H9 (cell line): Measurements from ENCODE around the gene MLPH. TPM values are rescaled to one million over a fixed set of nuclear protein-coding genes. Genes with fewer than 3 reads are reported as not detected.

Experiments used
- DNase-seq: peaks from one replicate; pipeline ENCODE4 v3.0.0-alpha.2; 2017
- H2AFZ ChIP-seq: one replicate; pipeline ENCODE4 v1.6.1; 2013; ENCODE audit warnings: mild to moderate bottlenecking, low read length, control low read depth, moderate library complexity
- H2AK5ac ChIP-seq: 2 replicates; pipeline ENCODE4 v1.6.1; 2013; ENCODE audit warnings: low read length, control low read depth, mixed read lengths; ENCODE audit not compliant: insufficient read length
- H2BK120ac ChIP-seq: one replicate; pipeline ENCODE4 v1.6.1; 2013; ENCODE audit warnings: low read depth, mild to moderate bottlenecking, low read length, control low read depth, inconsistent platforms; ENCODE audit not compliant: poor library complexity, severe bottlenecking
- H2BK12ac ChIP-seq: 2 replicates; pipeline ENCODE4 v1.6.1; 2013; ENCODE audit warnings: low read length, control low read depth, mixed read lengths, low read depth; ENCODE audit not compliant: insufficient read length
- H2BK15ac ChIP-seq: 2 replicates; pipeline ENCODE4 v1.6.1; 2013; ENCODE audit warnings: low read depth, low read length, control low read depth
- H2BK20ac ChIP-seq: one replicate; pipeline ENCODE4 v1.6.1; 2013; ENCODE audit warnings: low read depth, mild to moderate bottlenecking, low read length, control low read depth, inconsistent platforms; ENCODE audit not compliant: poor library complexity, severe bottlenecking
- H2BK5ac ChIP-seq: 2 replicates; pipeline ENCODE4 v1.6.1; 2013; ENCODE audit warnings: low read length, control low read depth, mixed read lengths; ENCODE audit not compliant: insufficient read length
- H3K14ac ChIP-seq: 2 replicates; pipeline ENCODE4 v1.6.1; 2013; ENCODE audit warnings: low read length, control low read depth; ENCODE audit not compliant: insufficient read depth
- H3K18ac ChIP-seq: 2 replicates; pipeline ENCODE4 v1.6.1; 2013; ENCODE audit warnings: low read depth, mild to moderate bottlenecking, mixed read lengths, low read length, control low read depth; ENCODE audit not compliant: insufficient read length
- H3K23ac ChIP-seq: 2 replicates; pipeline ENCODE4 v1.6.1; 2013; ENCODE audit warnings: low read length, control low read depth, mixed read lengths, low read depth; ENCODE audit not compliant: insufficient read length
- H3K23me2 ChIP-seq: 2 replicates; pipeline ENCODE4 v1.6.1; 2013; ENCODE audit warnings: low read depth, mild to moderate bottlenecking, mixed read lengths, low read length, control low read depth; ENCODE audit not compliant: insufficient read length, poor library complexity, severe bottlenecking
- H3K27ac ChIP-seq: 2 replicates; pipeline ENCODE4 v1.5.1; 2013; ENCODE audit warnings: low read length, control low read depth, mixed read lengths, low read depth; ENCODE audit not compliant: insufficient read length
- H3K27me3 ChIP-seq: 2 replicates; pipeline ENCODE4 v1.6.1; 2013; ENCODE audit warnings: low read length, control low read depth, inconsistent platforms; ENCODE audit not compliant: insufficient read depth
- H3K4ac ChIP-seq: 2 replicates; pipeline ENCODE4 v1.6.1; 2013; ENCODE audit warnings: low read depth, mild to moderate bottlenecking, control low read depth, inconsistent platforms, low read length, moderate library complexity
- H3K4me1 ChIP-seq: 2 replicates; pipeline ENCODE4 v1.6.1; 2013; ENCODE audit warnings: low read length, control low read depth, inconsistent platforms; ENCODE audit not compliant: insufficient read depth
- H3K4me2 ChIP-seq: 2 replicates; pipeline ENCODE4 v1.6.1; 2013; ENCODE audit warnings: low read length, control low read depth, mixed read lengths; ENCODE audit not compliant: insufficient read length, insufficient read depth
- H3K56ac ChIP-seq: 2 replicates; pipeline ENCODE4 v1.6.1; 2013; ENCODE audit warnings: low read depth, mild to moderate bottlenecking, mixed read lengths, low read length, control low read depth; ENCODE audit not compliant: insufficient read length
- H3K79me1 ChIP-seq: 2 replicates; pipeline ENCODE4 v1.6.1; 2013; ENCODE audit warnings: low read depth, mild to moderate bottlenecking, moderate library complexity, low read length, control low read depth, inconsistent platforms; ENCODE audit not compliant: insufficient read depth, poor library complexity, severe bottlenecking
- H3K79me2 ChIP-seq: 2 replicates; pipeline ENCODE4 v1.6.1; 2013; ENCODE audit warnings: low read length, control low read depth, inconsistent platforms; ENCODE audit not compliant: insufficient read depth
- H3K9ac ChIP-seq: 2 replicates; pipeline ENCODE4 v1.6.1; 2013; ENCODE audit warnings: low read length, control low read depth, mixed read lengths; ENCODE audit not compliant: insufficient read length; ENCODE audit errors: extremely low read depth
- H3K9me3 ChIP-seq: one replicate; pipeline ENCODE4 v1.6.1; 2013; ENCODE audit warnings: low read depth, low read length, inconsistent platforms; ENCODE audit not compliant: control insufficient read depth
- H3T11ph ChIP-seq: one replicate; pipeline ENCODE4 v1.6.1; 2013; ENCODE audit warnings: mild to moderate bottlenecking, low read length, control low read depth, inconsistent platforms
- H4K20me1 ChIP-seq: one replicate; pipeline ENCODE4 v1.6.1; 2013; ENCODE audit not compliant: control insufficient read depth, insufficient read length, insufficient read depth
- H4K5ac ChIP-seq: 2 replicates; pipeline ENCODE4 v1.6.1; 2013; ENCODE audit warnings: low read depth, mild to moderate bottlenecking, mixed read lengths, low read length, control low read depth; ENCODE audit not compliant: insufficient read length
- H4K8ac ChIP-seq: replicated peaks from 2 replicates; pipeline ENCODE4 v1.6.1; 2013; ENCODE audit warnings: low read length, control low read depth, mixed read lengths, low read depth; ENCODE audit not compliant: insufficient read length
- H4K91ac ChIP-seq: 2 replicates; pipeline ENCODE4 v1.6.1; 2013; ENCODE audit warnings: low read depth, mild to moderate bottlenecking, moderate library complexity, mixed read lengths, low read length, control low read depth; ENCODE audit not compliant: insufficient read length
- H3K27ac Mint-ChIP-seq, 3 experiments: 2 replicates in 2 of 3; 3 replicates in 1 of 3; pipeline ENCODE4 v1.8.0; 2020 to 2021; ENCODE audit warnings: mixed read lengths in 3 of 3, mild to moderate bottlenecking in 1 of 3, moderate library complexity in 1 of 3
- H3K27me3 Mint-ChIP-seq: 2 replicates; pipeline ENCODE4 v1.8.0; 2021; ENCODE audit warnings: low read depth, mild to moderate bottlenecking, moderate library complexity, mixed read lengths
- H3K36me3 Mint-ChIP-seq, 3 experiments: 2 replicates in 2 of 3; 3 replicates in 1 of 3; pipeline ENCODE4 v1.8.0; 2020 to 2021; ENCODE audit warnings: low read depth in 3 of 3, mixed read lengths in 3 of 3; ENCODE audit not compliant: insufficient read depth in 1 of 3
- H3K4me1 Mint-ChIP-seq, 2 experiments: 2 replicates each; pipeline ENCODE4 v1.8.0; 2020; ENCODE audit warnings: mixed read lengths in 2 of 2
- H3K4me3 Mint-ChIP-seq, 2 experiments: 2 replicates in 1 of 2; 3 replicates in 1 of 2; pipeline ENCODE4 v1.8.0; 2020 to 2021; ENCODE audit warnings: mild to moderate bottlenecking in 2 of 2, mixed read lengths in 2 of 2, moderate library complexity in 1 of 2
- H3K9me3 Mint-ChIP-seq, 2 experiments: 2 replicates in 1 of 2; 3 replicates in 1 of 2; pipeline ENCODE4 v1.8.0; 2020; ENCODE audit warnings: mild to moderate bottlenecking in 2 of 2, mixed read lengths in 2 of 2, moderate library complexity in 1 of 2
- CTCF ChIP-seq: fragments of 200-600 bp; sonication (generic); conservative IDR thresholded peaks from 3 replicates; pipeline ENCODE4 v1.8.0; 2021; ENCODE audit warnings: antibody characterized with exemption, mild to moderate bottlenecking
- WGBS: extraction: QIAGEN DNeasy Blood & Tissue Kit; methylation state at CpG from one replicate; pipeline ENCODE4 v1.1.7; 2013; ENCODE audit warnings: missing lambda C conversion rate, low lambda C conversion rate, mixed read lengths; ENCODE audit not compliant: insufficient read length; ENCODE audit errors: extremely low coverage; 5-methylcytosine and 5-hydroxymethylcytosine counted together
- total RNA-seq: library from RNA; stranded (reverse); gene quantifications from 2 replicates; pipeline ENCODE4 v1.2.1, GENCODE V29; 2021

MLPH gene
- total RNA-seq, 1 experiment from 2014 or later = 3.4 TPM

DNA sequence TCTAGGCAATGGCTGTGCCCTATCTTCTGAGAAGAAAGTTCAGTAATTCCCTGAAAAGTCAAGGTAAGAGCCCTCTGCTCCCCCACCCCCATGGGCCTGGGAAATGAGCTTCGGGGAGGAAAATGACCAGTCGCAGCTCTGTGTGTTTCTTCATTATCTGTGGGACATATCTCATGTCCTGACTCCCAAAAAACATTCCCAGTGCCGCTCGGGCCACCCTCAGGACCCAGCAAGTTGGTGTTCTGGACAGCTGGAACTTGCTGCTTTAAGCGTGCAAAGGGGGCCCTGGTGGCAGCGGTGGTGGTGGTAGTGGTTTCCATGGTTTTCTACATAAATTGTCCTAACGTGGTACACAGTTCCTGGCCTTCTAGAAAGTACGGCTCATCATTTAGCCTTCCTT, 62.2 kb downstream of the MLPH start:
- Mint-ChIP-seq H3K4me3 (no peak overlapping the region), H3K4me1 (peaks cover 2% of the 10 kb centered on the region in 2 experiments; a peak in 2 of 4 replicates), H3K27ac (no peak overlapping the region; a peak in 1 of 7 replicates), H3K36me3 (peaks cover 0 to 12% (median 6%) of the 10 kb centered on the region in 3 experiments; a peak in 3 of 7 replicates), H3K9me3 (peaks cover 0 to 15% of the 10 kb centered on the region in 2 experiments; a peak in 4 of 5 replicates), H3K27me3 (peaks cover 3% of the 10 kb centered on the region)
- Histone ChIP-seq H2BK5ac (no peak overlapping the region), H2BK12ac (no peak overlapping the region), H2AK5ac (no peak overlapping the region), H3K9ac (no peak overlapping the region), H3K18ac (no peak overlapping the region), H3K23me2 (no peaks in the 10 kb centered on the region), H3K27ac (no peak overlapping the region), H2BK15ac (no peak overlapping the region), H4K5ac (no peak overlapping the region), H3K79me1 (no peaks in the 10 kb centered on the region), H2AFZ (no peak overlapping the region), H3K9me3 (peaks cover 4% of the 10 kb centered on the region), H3K27me3 (no peaks in the 10 kb centered on the region), H2BK120ac (no peak overlapping the region), H3K56ac (no peak overlapping the region), H3K4me2 (no peak overlapping the region), H3K79me2 (no peaks in the 10 kb centered on the region), H4K20me1 (no peaks in the 10 kb centered on the region), H3K4me1 (no peaks in the 10 kb centered on the region; the same call in 1 of the 2 replicates), H4K8ac (no peak overlapping the region), H3K23ac (no peak overlapping the region), H3K14ac (no peak overlapping the region), H2BK20ac (no peak overlapping the region), H3T11ph (no peak overlapping the region), H4K91ac (no peak overlapping the region), H3K4ac (no peak overlapping the region)
- DNase-seq = no peak
- TF ChIP-seq CTCF = no peak
- WGBS = no CpG with 5 or more reads among the region's 8 CpGs
